Measurements from ENCODE around the gene RPL13.

DNA sequence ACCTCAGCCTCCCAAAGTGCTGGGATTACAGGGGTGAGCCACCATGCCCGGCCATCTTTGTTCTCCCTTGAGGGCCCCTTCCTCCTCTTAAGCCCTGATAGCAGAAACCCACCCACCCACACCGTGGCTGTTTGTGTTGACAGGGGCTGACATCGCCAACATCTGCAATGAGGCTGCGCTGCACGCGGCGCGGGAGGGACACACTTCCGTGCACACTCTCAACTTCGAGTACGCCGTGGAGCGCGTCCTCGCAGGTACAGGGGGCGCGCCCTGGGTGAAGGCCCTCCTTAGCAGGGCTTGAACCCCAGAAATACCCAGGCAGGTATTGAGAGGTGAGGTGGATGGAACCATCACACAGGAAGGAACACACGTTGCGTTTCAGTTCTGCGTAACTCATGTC, 12.6 kb upstream of the RPL13 start:
- TF ChIP-seq CTCF (IDR thresholded peaks at IDR 0.05) = no peak
- TF ChIP-seq POLR2A (IDR thresholded peaks at IDR 0.05) = no peak
